ENCODE data around the gene RAX. TPM values are rescaled to one million over a fixed set of nuclear protein-coding genes. Genes with fewer than 3 reads are reported as not detected.

Gene RAX
- total RNA-seq, 2 donors from 2014 or later = not detected

DNA sequence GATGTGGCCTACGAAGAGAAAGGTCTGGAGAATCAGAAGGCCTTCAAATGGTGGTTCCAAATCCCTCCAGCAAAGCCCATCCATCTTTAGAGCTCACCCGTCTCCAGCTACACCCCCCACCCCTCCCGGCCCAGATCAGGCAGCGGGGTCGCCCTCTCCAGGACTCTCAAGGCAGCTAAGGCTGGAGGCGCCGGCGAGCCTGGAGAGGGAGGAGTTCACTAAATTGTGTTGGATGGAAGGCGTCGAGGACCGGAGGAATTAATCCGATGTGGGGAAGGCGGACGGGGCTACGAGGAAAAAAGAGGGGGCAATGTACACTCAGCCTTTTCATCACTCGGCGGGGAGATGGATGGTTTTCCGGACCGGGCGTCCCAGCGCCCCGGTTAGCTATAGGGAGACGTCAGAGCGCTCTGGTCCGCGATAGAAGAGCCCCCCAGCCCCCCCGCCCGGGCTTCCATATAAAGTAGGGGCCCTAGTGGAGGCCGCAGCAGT, 53.5 kb downstream of the RAX start, which contains the start of gene GRP:
GRP (plus strand) TSS at position 487 of the 492 bp plus-strand sequence. CDS start 108 bp downstream, outside the sequence.
- intact Hi-C loops (cut with DNase I) = no loop called here
- DNase-seq (ENCODE audit: low spot score) = peak; percentile 73

DNA sequence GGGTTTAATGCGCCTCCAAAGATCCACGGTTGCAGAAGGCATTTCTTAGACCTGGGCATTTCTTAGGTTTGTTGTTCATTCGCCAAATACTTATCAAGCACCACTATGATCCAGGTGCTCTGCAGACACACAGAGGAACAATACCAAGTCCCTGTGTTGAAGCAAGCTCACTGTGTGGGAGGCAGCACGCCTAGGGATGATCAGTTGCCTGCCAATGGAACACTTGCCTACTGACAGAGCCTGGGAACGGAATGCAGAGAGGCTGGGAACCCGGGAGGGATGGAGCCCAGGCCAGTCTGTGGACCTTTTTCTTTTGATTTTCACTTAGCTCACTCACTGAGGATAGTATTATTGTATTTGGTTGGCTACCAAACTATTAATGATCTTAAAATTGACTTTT, 55.2 kb downstream of the RAX start:
- no peak for DNase-seq (ENCODE audit: low spot score)
- intact Hi-C loops (cut with DNase I) = no loop called here

Other genes starting within 250 kb of the RAX start
- 10 to 100 TPM; 32.0 to 35.2 TPM for gene SEC11C, start 133.6 kb downstream of the RAX start, total RNA-seq
- not detected for gene GRP, start 53.3 kb downstream of the RAX start, total RNA-seq
- gene CPLX4, start 45.2 kb upstream of the RAX start, total RNA-seq = not detected
- gene LMAN1, start 85.8 kb upstream of the RAX start, total RNA-seq = 10 to 100 TPM; 57.8 to 58.8 TPM

All from posterior vena cava (tissue), 2 donors.